Hepatocyte (in vitro differentiated cells): Measurements from ENCODE around the gene HOXC4.

Source experiments
- CTCF ChIP-seq: fragments of 200-600 bp; sonication (generic); IDR thresholded peaks from 2 replicates; pipeline ENCODE4 v1.5.1; 2016; ENCODE audit warnings: antibody characterized with exemption, mild to moderate bottlenecking; ENCODE audit not compliant: poor library complexity
- EZH2 ChIP-seq: fragments of 200-600 bp; sonication (generic); IDR thresholded peaks from 2 replicates; pipeline ENCODE4 v1.6.1; 2016; ENCODE audit warnings: antibody characterized with exemption, mild to moderate bottlenecking, borderline replicate concordance
- EZH2phosphoT487 ChIP-seq: fragments of 200-600 bp; sonication (generic); IDR thresholded peaks from one replicate; pipeline ENCODE4 v1.6.1; 2018; ENCODE audit warnings: antibody characterized with exemption, mild to moderate bottlenecking, low read depth, moderate library complexity; ENCODE audit not compliant: unreplicated experiment, severe bottlenecking

- TF ChIP-seq CTCF (no peak), EZH2 (peak; percentile 76), EZH2phosphoT487 (peak; percentile 92)
These were observed 20.3 kb upstream of the HOXC4 start for GRCh38 chr12:54033106-54033979.
